HepG2 (cell line): ENCODE data around the gene DCLK1. TPM values are rescaled to one million over a fixed set of nuclear protein-coding genes. Genes with fewer than 3 reads are reported as not detected.

Source experiments
- ATAC-seq: fragments of 200-7000 bp; cut with Tn5 transposase; 3 replicates; pipeline ENCODE4 v1.9.1; 2020; ENCODE audit warnings: mild to moderate bottlenecking, moderate library complexity
- BruUV-seq: library from RNA; stranded (reverse); fragments of 400-500 nt; replicated peaks from 2 replicates; lab custom pipeline; 2021; lab: Mats Ljungman, UMichigan
- CTCF ChIA-PET: fragments of 300-600 bp; formaldehyde crosslinking; extraction: SDS; loops from one replicate; lab custom pipeline; 2021; ENCODE audit warnings: low total read pairs, inconsistent platforms, low intra/inter-chr PET ratio; lab: Yijun Ruan, JAX
- POLR2A ChIA-PET: fragments of 350-600 bp; sonication (Branson Sonifier 250); formaldehyde crosslinking; loops from one replicate; lab custom pipeline; 2020; ENCODE audit warnings: antibody characterized with exemption, inconsistent platforms; lab: Yijun Ruan, JAX
- DNase-seq: peaks from one replicate; pipeline ENCODE4 v3.0.0-alpha.2; 2015; ENCODE audit warnings: low spot score
- FAIRE-seq: peaks from 3 replicates; lab custom pipeline; 2011; peaks lifted over from hg19 to GRCh38; lab: Jason Lieb, UNC
- H2AFZ ChIP-seq: one replicate; pipeline ENCODE4 v1.6.1; 2011; ENCODE audit warnings: low read length, inconsistent platforms
- H3K27ac ChIP-seq: fragments of 300-600 bp; 3 replicates; pipeline ENCODE4 v1.8.0; 2011; ENCODE audit warnings: mixed run types, mild to moderate bottlenecking, mixed read lengths, low read length, inconsistent platforms; ENCODE audit not compliant: insufficient read depth; ENCODE audit errors: extremely low read length
- H3K27me3 ChIP-seq, 2 experiments: fragments of 200-600 bp in 1 of 2; 2 replicates in 1 of 2; 3 replicates in 1 of 2; pipeline versions ENCODE4 v1.6.0 to v1.8.0; 2011; ENCODE audit warnings: low read length in 2 of 2, mild to moderate bottlenecking in 2 of 2, moderate library complexity in 2 of 2, inconsistent platforms in 1 of 2; ENCODE audit not compliant: insufficient read depth in 2 of 2, control insufficient read depth in 1 of 2
- H3K36me3 ChIP-seq, 2 experiments: fragments of 200-600 bp in 1 of 2; replicated peaks in 1 of 2; 2 replicates in 1 of 2; 3 replicates in 1 of 2; pipeline versions ENCODE4 v1.5.1 to v1.8.0; 2011; ENCODE audit warnings: low read length in 2 of 2, inconsistent platforms in 1 of 2; ENCODE audit not compliant: insufficient read depth in 2 of 2, control insufficient read depth in 1 of 2
- H3K4me1 ChIP-seq: 2 replicates; pipeline ENCODE4 v1.5.1; 2012; ENCODE audit warnings: low read length, inconsistent platforms; ENCODE audit not compliant: insufficient read depth
- H3K4me2 ChIP-seq: 2 replicates; pipeline ENCODE4 v1.6.0; 2011; ENCODE audit warnings: low read depth, low read length, inconsistent platforms
- H3K4me3 ChIP-seq, 3 experiments: fragments of 200-600 bp in 1 of 3; sonication (generic), shearing (Covaris generic) in 1 of 3; replicated peaks in 1 of 3; 2 replicates each; pipeline ENCODE4 v1.5.1; 2011 to 2016; ENCODE audit warnings: low read length in 3 of 3, inconsistent platforms in 2 of 3, low read depth in 2 of 3, mild to moderate bottlenecking in 2 of 3, control low read depth in 1 of 3, mixed read lengths in 1 of 3; ENCODE audit not compliant: insufficient read depth in 1 of 3
- H3K79me2 ChIP-seq: one replicate; pipeline ENCODE4 v1.6.1; 2011; ENCODE audit warnings: low read length, inconsistent platforms; ENCODE audit not compliant: insufficient read depth
- H3K9ac ChIP-seq: 2 replicates; pipeline ENCODE4 v1.6.0; 2011; ENCODE audit warnings: mild to moderate bottlenecking, low read depth, low read length, inconsistent platforms; ENCODE audit not compliant: insufficient read depth
- H3K9me3 ChIP-seq: 2 replicates; pipeline ENCODE4 v1.5.1; 2012; ENCODE audit warnings: mild to moderate bottlenecking, low read length
- H4K20me1 ChIP-seq: 2 replicates; pipeline ENCODE4 v1.6.0; 2011; ENCODE audit warnings: inconsistent platforms, mild to moderate bottlenecking, low read length, moderate library complexity; ENCODE audit not compliant: insufficient read depth
- ATF6 ChIP-seq: sonication (generic); formaldehyde crosslinking; conservative IDR thresholded peaks from 2 replicates; pipeline ENCODE4 v1.4.0; 2020; ENCODE audit warnings: missing genetic modification reagents
- CEBPB ChIP-seq: IDR thresholded peaks from 2 replicates; pipeline ENCODE4 v1.6.1; 2011; ENCODE audit warnings: low read depth, low read length, improper control_type of control experiment, borderline replicate concordance
- DMAP1 ChIP-seq: IDR thresholded peaks from 2 replicates; pipeline ENCODE4 v1.6.1; 2016
- E2F5 ChIP-seq: sonication (generic); formaldehyde crosslinking; conservative IDR thresholded peaks from 2 replicates; pipeline ENCODE4 v1.4.0; 2020; ENCODE audit warnings: missing genetic modification reagents
- EZH2 ChIP-seq: conservative IDR thresholded peaks from 2 replicates; pipeline ENCODE4 v1.6.1; 2012; ENCODE audit warnings: mild to moderate bottlenecking, low read depth, low read length, moderate library complexity
- GPN1 ChIP-seq: sonication (generic); formaldehyde crosslinking; IDR thresholded peaks from 2 replicates; pipeline ENCODE4 v1.5.1; 2020; ENCODE audit warnings: missing genetic modification reagents, borderline replicate concordance
- MEF2D ChIP-seq: sonication (generic); formaldehyde crosslinking; IDR thresholded peaks from 2 replicates; pipeline ENCODE4 v1.5.1; 2020; ENCODE audit warnings: mild to moderate bottlenecking, missing genetic modification reagents
- PHB2 ChIP-seq: fragments of 450-650 bp; IDR thresholded peaks from 2 replicates; pipeline ENCODE4 v1.6.1; 2018; ENCODE audit not compliant: partially characterized antibody
- RBM39 ChIP-seq: fragments of 200-400 bp; formaldehyde crosslinking; IDR thresholded peaks from one replicate; pipeline ENCODE4 v1.6.1; 2018; ENCODE audit warnings: antibody characterized with exemption, mild to moderate bottlenecking, low read depth, low read length; ENCODE audit not compliant: poor library complexity, severe bottlenecking
- REL ChIP-seq: sonication (generic); formaldehyde crosslinking; conservative IDR thresholded peaks from 2 replicates; pipeline ENCODE4 v1.8.0; 2022; ENCODE audit warnings: mild to moderate bottlenecking, missing genetic modification reagents, moderate library complexity
- SSRP1 ChIP-seq: IDR thresholded peaks from 2 replicates; pipeline ENCODE4 v1.6.1; 2016; ENCODE audit warnings: control low read depth
- TMF1 ChIP-seq: sonication (generic); formaldehyde crosslinking; IDR thresholded peaks from 2 replicates; pipeline ENCODE4 v1.8.1; 2022; ENCODE audit warnings: low read depth, missing genetic modification reagents
- ZC3H4 ChIP-seq: sonication (generic); formaldehyde crosslinking; IDR thresholded peaks from 2 replicates; pipeline ENCODE4 v1.4.0; 2020; ENCODE audit warnings: missing genetic modification reagents, borderline replicate concordance
- ZNF362 ChIP-seq: sonication (generic); formaldehyde crosslinking; IDR thresholded peaks from 2 replicates; pipeline ENCODE4 v1.4.0; 2020; ENCODE audit warnings: missing genetic modification reagents, mild to moderate bottlenecking, borderline replicate concordance
- ZNF512B ChIP-seq: sonication (generic); formaldehyde crosslinking; IDR thresholded peaks from 2 replicates; pipeline ENCODE4 v1.5.1; 2020; ENCODE audit warnings: missing genetic modification reagents, mild to moderate bottlenecking, borderline replicate concordance
- ZNF749 ChIP-seq: sonication (generic); formaldehyde crosslinking; IDR thresholded peaks from 2 replicates; pipeline ENCODE4 v1.8.0; 2022; ENCODE audit warnings: mild to moderate bottlenecking, missing genetic modification reagents, moderate library complexity, borderline replicate concordance
- ZSCAN21 ChIP-seq: sonication (generic); formaldehyde crosslinking; IDR thresholded peaks from 2 replicates; pipeline ENCODE4 v1.8.0; 2022; ENCODE audit warnings: mild to moderate bottlenecking, missing genetic modification reagents, moderate library complexity, borderline replicate concordance
- WGBS: methylation state at CpG from one replicate; pipeline ENCODE4 v1.1.6; 2017; ENCODE audit warnings: low lambda C conversion rate; 5-methylcytosine and 5-hydroxymethylcytosine counted together
- in situ Hi-C: cut with HindIII; loops from 2 replicates; pipeline ENCODE4 v1.10.0; 2017; ENCODE audit warnings: low pct_unique_long_range_greater_than_20kb; ENCODE audit not compliant: extremely low pct_ligation_motif_present
- intact Hi-C: fragments of 100-400 bp; cut with micrococcal nuclease; formaldehyde crosslinking; loops from one replicate; pipeline ENCODE4 v1.10.0; 2022; ENCODE audit not compliant: unreplicated experiment
- polyA plus RNA-seq, 8 experiments: library from polyadenylated mRNA; depleted of rRNA in 3 of 8; stranded (reverse) in 7 of 8; unstranded in 1 of 8; fragments of >200 nt; fragmentation: Illumina TruSeq in 4 of 8; extraction: Trizol in 4 of 8; gene quantifications; 2 replicates each; pipeline versions ENCODE4 v1.2.1 to v1.2.3, GENCODE V29; 2011 to 2016; ENCODE audit warnings: low read depth in 4 of 8, missing spikeins in 1 of 8, mixed read lengths in 1 of 8; ENCODE audit not compliant: insufficient read depth in 1 of 8
- total RNA-seq, 5 experiments: library from RNA; depleted of rRNA; stranded (reverse); fragments of >200 nt; fragmentation: Illumina TruSeq; extraction: Trizol; gene quantifications; 2 replicates each; pipeline ENCODE4 v1.2.3, GENCODE V29; 2016; ENCODE audit warnings: low read depth in 1 of 5
- TF ChIP-seq, protein P1 (sequence below): sonication (generic); formaldehyde crosslinking; IDR thresholded peaks from 2 replicates; pipeline ENCODE4 v1.8.0; 2022; ENCODE audit warnings: missing genetic modification reagents, mild to moderate bottlenecking, inconsistent platforms, borderline replicate concordance

DCLK1 gene
- total and polyA plus RNA-seq, 2 of the 13 experiments (the other 11 are each of a cell fraction or from before 2014, with no cell fraction given): not detected

GRCh38 chr13:35792911-35793310 is 338.3 kb downstream of the DCLK1 start:
- in situ Hi-C loops: no loop called here
- intact Hi-C loops: no loop called here
- POLR2A ChIA-PET: no interaction called here
- DNase-seq: no peak
- no peak overlapping the region for H3K4me2 ChIP-seq
- WGBS: 0% methylated on average over 2 of the region's 2 CpGs
- H3K9ac ChIP-seq: no peak overlapping the region
- H3K9me3 ChIP-seq: no peaks in the 10 kb centered on the region
- no peaks in the 10 kb centered on the region for H3K36me3 ChIP-seq
- H4K20me1 ChIP-seq: no peaks in the 10 kb centered on the region
- no peak overlapping the region for H2AFZ ChIP-seq
- no peaks in the 10 kb centered on the region for H3K4me1 ChIP-seq
- H3K79me2 ChIP-seq: no peaks in the 10 kb centered on the region
- CTCF ChIA-PET: no interaction called here
- BruUV-seq: no TSS peak
- no peak overlapping the region for H3K27ac ChIP-seq
- H3K27me3 ChIP-seq: peaks cover under 1 to 2% of the 10 kb centered on the region in 2 experiments; a peak in 2 of 5 replicates
- no peak for ATAC-seq
- no peak overlapping the region for H3K4me3 ChIP-seq
- no peak for FAIRE-seq
- TF ChIP-seq ZSCAN21 (no peak), EZH2 (no peak), ZNF512B (CRISPR knock-in tag) (no peak), SSRP1 (CRISPR knock-in tag) (no peak), GPN1 (CRISPR knock-in tag) (no peak), REL (CRISPR knock-in tag) (no peak), TMF1 (CRISPR knock-in tag) (no peak), PHB2 (no peak), CEBPB (no peak), E2F5 (CRISPR knock-in tag) (no peak), RBM39 (no peak), ZNF362 (CRISPR knock-in tag) (no peak), DMAP1 (CRISPR knock-in tag) (no peak), ZNF749 (no peak), MEF2D (no peak), ATF6 (CRISPR knock-in tag) (no peak), ZC3H4 (CRISPR knock-in tag) (no peak)
- TF ChIP-seq, protein P1, sequence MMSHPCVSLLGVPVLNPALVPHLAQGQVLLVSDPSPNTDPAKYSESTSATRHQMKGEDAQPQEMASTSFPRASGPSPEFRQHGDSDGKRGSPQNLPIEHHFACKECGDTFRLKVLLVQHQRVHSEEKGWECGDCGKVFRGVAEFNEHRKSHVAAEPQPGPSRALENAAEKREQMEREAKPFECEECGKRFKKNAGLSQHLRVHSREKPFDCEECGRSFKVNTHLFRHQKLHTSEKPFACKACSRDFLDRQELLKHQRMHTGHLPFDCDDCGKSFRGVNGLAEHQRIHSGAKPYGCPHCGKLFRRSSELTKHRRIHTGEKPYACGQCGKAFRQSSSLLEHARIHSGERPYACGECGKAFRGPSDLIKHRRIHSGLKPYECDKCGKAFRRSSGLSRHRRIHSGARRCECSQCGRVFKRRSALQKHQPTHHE (CRISPR knock-in tag): no peak
